MM.1S (cell line): Measurements from ENCODE around the gene MANEAL.

ENCODE experiments used
- DNase-seq: peaks from one replicate; pipeline ENCODE4 v3.0.0-alpha.2; 2015
- H2AFZ ChIP-seq: fragments of 300-600 bp; sonication (generic); 2 replicates; pipeline ENCODE4 v1.6.0; 2016; ENCODE audit warnings: antibody characterized with exemption, low read length
- H3F3A ChIP-seq: fragments of 300-600 bp; sonication (generic); 2 replicates; pipeline ENCODE4 v1.6.1; 2016; ENCODE audit warnings: mild to moderate bottlenecking, antibody characterized with exemption, low read length, moderate library complexity, mixed read lengths; ENCODE audit not compliant: insufficient read depth
- H3K27ac ChIP-seq: fragments of 300-600 bp; sonication (generic); 2 replicates; pipeline ENCODE4 v1.5.1; 2016; ENCODE audit warnings: mild to moderate bottlenecking, low read length
- H3K27me3 ChIP-seq: fragments of 300-600 bp; sonication (generic); replicated peaks from 2 replicates; pipeline ENCODE4 v1.6.0; 2016; ENCODE audit warnings: low read length; ENCODE audit not compliant: insufficient read depth
- H3K36me3 ChIP-seq: fragments of 300-600 bp; sonication (generic); replicated peaks from 2 replicates; pipeline ENCODE4 v1.6.1; 2016; ENCODE audit warnings: mild to moderate bottlenecking, low read length, mixed read lengths; ENCODE audit not compliant: insufficient read depth
- H3K4me1 ChIP-seq: fragments of 300-600 bp; sonication (generic); 2 replicates; pipeline ENCODE4 v1.6.1; 2016; ENCODE audit warnings: low read length, mixed read lengths
- H3K4me2 ChIP-seq: fragments of 300-600 bp; sonication (generic); 2 replicates; pipeline ENCODE4 v1.6.0; 2016; ENCODE audit warnings: low read depth, low read length
- H3K4me3 ChIP-seq: fragments of 300-600 bp; sonication (generic); 2 replicates; pipeline ENCODE4 v1.5.1; 2016; ENCODE audit warnings: low read length, mixed read lengths
- H3K79me2 ChIP-seq: fragments of 300-600 bp; sonication (generic); 2 replicates; pipeline ENCODE4 v1.6.1; 2016; ENCODE audit warnings: mixed run types, low read length, mixed read lengths
- H3K9ac ChIP-seq: fragments of 300-600 bp; sonication (generic); 2 replicates; pipeline ENCODE4 v1.6.1; 2016; ENCODE audit warnings: low read length, mixed read lengths
- H3K9me2 ChIP-seq: fragments of 300-600 bp; sonication (generic); replicated peaks from 2 replicates; pipeline ENCODE4 v1.6.1; 2016; ENCODE audit warnings: mild to moderate bottlenecking, low read length, mixed read lengths; ENCODE audit not compliant: insufficient read depth
- H3K9me3 ChIP-seq: fragments of 300-600 bp; sonication (generic); replicated peaks from 2 replicates; pipeline ENCODE4 v1.6.1; 2016; ENCODE audit warnings: mild to moderate bottlenecking, low read length, mixed read lengths; ENCODE audit not compliant: insufficient read depth
- H4K20me1 ChIP-seq: fragments of 300-600 bp; sonication (generic); 2 replicates; pipeline ENCODE4 v1.6.1; 2016; ENCODE audit warnings: mild to moderate bottlenecking, low read length, moderate library complexity, mixed read lengths; ENCODE audit not compliant: insufficient read depth
- EZH2 ChIP-seq: fragments of 300-600 bp; sonication (generic); optimal IDR thresholded peaks from 2 replicates; pipeline ENCODE3; 2017; ENCODE audit warnings: low read depth, mild to moderate bottlenecking, antibody characterized with exemption, low read length, mixed read lengths
- EZH2phosphoT487 ChIP-seq: fragments of 300-600 bp; sonication (generic); IDR thresholded peaks from 2 replicates; pipeline ENCODE4 v1.6.1; 2018; ENCODE audit warnings: antibody characterized with exemption, low read length
- TF ChIP-seq, protein P1 (sequence below): fragments of 300-600 bp; sonication (generic); IDR thresholded peaks from 2 replicates; pipeline ENCODE4 v1.5.1; 2016; ENCODE audit warnings: antibody characterized with exemption, low read length, mixed read lengths

The MANEAL gene

DNA sequence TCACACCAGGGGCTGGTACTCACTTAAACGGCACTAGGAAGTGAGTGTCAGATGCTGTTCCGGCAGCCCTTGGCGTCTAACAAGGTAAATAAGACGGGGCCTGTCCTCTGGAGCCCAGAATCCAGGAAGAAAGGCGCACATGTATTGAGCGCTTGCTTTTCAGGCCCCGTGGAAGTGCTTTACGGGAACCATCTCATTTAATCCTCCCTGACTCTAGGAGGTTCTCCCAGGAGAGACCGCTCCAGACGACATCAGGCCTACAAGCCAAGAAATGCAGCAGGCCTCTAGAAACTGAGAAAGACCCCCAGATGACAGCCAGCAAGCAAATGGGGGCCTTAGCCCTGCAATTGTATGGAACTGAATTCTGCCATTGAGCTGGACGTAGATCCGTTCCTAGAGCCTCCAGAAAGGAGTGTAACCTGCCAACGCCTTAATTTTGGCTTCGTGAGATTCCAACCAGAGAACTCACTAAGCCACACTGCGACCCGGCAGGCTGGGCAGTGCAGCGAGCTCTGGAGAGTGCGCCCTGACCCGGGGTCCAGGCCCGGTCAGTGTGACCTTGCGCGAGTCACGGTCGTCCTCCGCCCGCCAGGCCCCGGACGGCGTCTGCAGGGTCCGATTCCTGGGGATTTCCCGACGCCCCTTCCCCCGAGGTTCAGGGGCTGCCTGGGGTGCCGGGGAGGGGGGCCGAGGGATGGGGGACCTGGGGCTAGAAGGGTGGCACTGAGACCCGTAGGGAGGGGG lies 532 bp upstream of the MANEAL start:
- Histone ChIP-seq H3K4me2 (peak overlapping the region; percentile 66; the same call in 1 of the 2 replicates), H3K4me3 (peak overlapping the region; percentile 46; the same call in 1 of the 2 replicates), H3K4me1 (peaks cover 21% of the 10 kb centered on the region), H3K27ac (no peak overlapping the region), H3K9me2 (no peaks in the 10 kb centered on the region), H3K27me3 (no peaks in the 10 kb centered on the region), H4K20me1 (no peaks in the 10 kb centered on the region), H3K36me3 (no peaks in the 10 kb centered on the region), H3K79me2 (peaks cover 26% of the 10 kb centered on the region), H3K9me3 (no peaks in the 10 kb centered on the region), H3K9ac (peak overlapping the region; percentile 51; the same call in 1 of the 2 replicates), H3F3A (peaks cover 17% of the 10 kb centered on the region), H2AFZ (peak overlapping the region; percentile 85)
- no peak for DNase-seq
- TF ChIP-seq EZH2 (no peak), EZH2phosphoT487 (no peak)
- TF ChIP-seq, protein P1, sequence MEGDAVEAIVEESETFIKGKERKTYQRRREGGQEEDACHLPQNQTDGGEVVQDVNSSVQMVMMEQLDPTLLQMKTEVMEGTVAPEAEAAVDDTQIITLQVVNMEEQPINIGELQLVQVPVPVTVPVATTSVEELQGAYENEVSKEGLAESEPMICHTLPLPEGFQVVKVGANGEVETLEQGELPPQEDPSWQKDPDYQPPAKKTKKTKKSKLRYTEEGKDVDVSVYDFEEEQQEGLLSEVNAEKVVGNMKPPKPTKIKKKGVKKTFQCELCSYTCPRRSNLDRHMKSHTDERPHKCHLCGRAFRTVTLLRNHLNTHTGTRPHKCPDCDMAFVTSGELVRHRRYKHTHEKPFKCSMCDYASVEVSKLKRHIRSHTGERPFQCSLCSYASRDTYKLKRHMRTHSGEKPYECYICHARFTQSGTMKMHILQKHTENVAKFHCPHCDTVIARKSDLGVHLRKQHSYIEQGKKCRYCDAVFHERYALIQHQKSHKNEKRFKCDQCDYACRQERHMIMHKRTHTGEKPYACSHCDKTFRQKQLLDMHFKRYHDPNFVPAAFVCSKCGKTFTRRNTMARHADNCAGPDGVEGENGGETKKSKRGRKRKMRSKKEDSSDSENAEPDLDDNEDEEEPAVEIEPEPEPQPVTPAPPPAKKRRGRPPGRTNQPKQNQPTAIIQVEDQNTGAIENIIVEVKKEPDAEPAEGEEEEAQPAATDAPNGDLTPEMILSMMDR = no peak

- no peaks in the 10 kb centered on the region for H4K20me1 ChIP-seq
- H2AFZ ChIP-seq = peak overlapping the region; percentile 5
- peak overlapping the region; percentile 75 for H3K9ac ChIP-seq
- H3K4me3 ChIP-seq = peak overlapping the region; percentile 82
- H3K36me3 ChIP-seq = peaks cover 2% of the 10 kb centered on the region; the same call in 1 of the 2 replicates
- DNase-seq = peak; percentile 31
- peaks cover 21% of the 10 kb centered on the region for H3K4me1 ChIP-seq
- H3F3A ChIP-seq = peaks cover 17% of the 10 kb centered on the region
- H3K79me2 ChIP-seq = peaks cover 30% of the 10 kb centered on the region
- TF ChIP-seq EZH2 (no peak), EZH2phosphoT487 (no peak)
- TF ChIP-seq, protein P1 = no peak
- no peaks in the 10 kb centered on the region for H3K9me3 ChIP-seq
- H3K27ac ChIP-seq = no peak overlapping the region
- no peaks in the 10 kb centered on the region for H3K9me2 ChIP-seq
- H3K4me2 ChIP-seq = peak overlapping the region; percentile 81
- no peaks in the 10 kb centered on the region for H3K27me3 ChIP-seq
Observed at GRCh38 chr1:37794372-37795339, 1.0 kb downstream of the MANEAL start.

GRCh38 chr1:37795340-37796125 lies 1.9 kb downstream of the MANEAL start:
- H3K36me3 ChIP-seq = peaks cover 2% of the 10 kb centered on the region; the same call in 1 of the 2 replicates

More at GRCh38 chr1:37795340-37796125, 1.9 kb downstream of the MANEAL start:
- no peaks in the 10 kb centered on the region for H3K9me3 ChIP-seq
- H3K9ac ChIP-seq = no peak overlapping the region
- DNase-seq = no peak
- H3F3A ChIP-seq = peaks cover 19% of the 10 kb centered on the region
- TF ChIP-seq, protein P1 = no peak
- TF ChIP-seq EZH2 (no peak), EZH2phosphoT487 (no peak)
- peak overlapping the region; percentile 82 for H3K4me3 ChIP-seq
- no peaks in the 10 kb centered on the region for H4K20me1 ChIP-seq
- no peaks in the 10 kb centered on the region for H3K27me3 ChIP-seq
- H3K27ac ChIP-seq = no peak overlapping the region
- H2AFZ ChIP-seq = no peak overlapping the region
- H3K4me1 ChIP-seq = peaks cover 21% of the 10 kb centered on the region
- H3K4me2 ChIP-seq = peak overlapping the region; percentile 81
- H3K9me2 ChIP-seq = no peaks in the 10 kb centered on the region
- H3K79me2 ChIP-seq = peaks cover 30% of the 10 kb centered on the region
